Glomerular endothelial cell (primary cell): Measurements from ENCODE around the gene LRP4. TPM values are rescaled to one million over a fixed set of nuclear protein-coding genes. Genes with fewer than 3 reads are reported as not detected.
"Not testable (repeated sequence)": the region's sequence is repeated elsewhere in the genome, so short reads cannot be mapped to it uniquely, and the experiment has no call there.

Experiments
- DNase-seq: peaks from one replicate; pipeline ENCODE4 v3.0.0-alpha.2; 2011; ENCODE audit warnings: low read depth, low spot score; ENCODE audit errors: extremely low read depth
- total RNA-seq: library from RNA; depleted of rRNA; stranded (reverse); fragments of >200 nt; gene quantifications from 2 replicates; pipeline ENCODE4 v1.2.3, GENCODE V29; 2015

The LRP4 gene
- total RNA-seq, result 6.2 and 7.5 TPM in 2 replicates

- no peak for DNase-seq
Observed at GRCh38 chr11:46918083-46918787, at the start of gene LRP4. Gene LRP4, minus strand, starts transcription at chr11:46918550. Its CDS starts 171 bp downstream, at chr11:46918379.

GRCh38 chr11:46967962-46968361 lies 49.6 kb upstream of the LRP4 start:
- DNase-seq, result no peak

- no peak for DNase-seq
Observed at GRCh38 chr11:46966773-46967172, 48.4 kb upstream of the LRP4 start.

GRCh38 chr11:46963844-46964243 lies 45.5 kb upstream of the LRP4 start:
- DNase-seq, result no peak

GRCh38 chr11:46961886-46962285 lies 43.5 kb upstream of the LRP4 start:
- not testable (repeated sequence) for DNase-seq

GRCh38 chr11:46961041-46961440 lies 42.7 kb upstream of the LRP4 start:
- no peak for DNase-seq

GRCh38 chr11:46958777-46959176 lies 40.4 kb upstream of the LRP4 start:
- DNase-seq, result no peak

GRCh38 chr11:46953093-46953492 lies 34.7 kb upstream of the LRP4 start:
- DNase-seq, result no peak

GRCh38 chr11:46952553-46952952 lies 34.2 kb upstream of the LRP4 start:
- DNase-seq, result no peak

- no peak for DNase-seq
Observed at GRCh38 chr11:46951864-46952263, 33.5 kb upstream of the LRP4 start.

- DNase-seq, result no peak
Observed at GRCh38 chr11:46949297-46949696, 30.9 kb upstream of the LRP4 start.

GRCh38 chr11:46948378-46949131 lies 30.2 kb upstream of the LRP4 start:
- DNase-seq, result no peak

- no peak for DNase-seq
Observed at GRCh38 chr11:46947399-46948077, 29.2 kb upstream of the LRP4 start.

- no peak for DNase-seq
Observed at GRCh38 chr11:46944356-46945075, 26.2 kb upstream of the LRP4 start.

GRCh38 chr11:46942172-46942571 lies 23.8 kb upstream of the LRP4 start:
- no peak for DNase-seq

GRCh38 chr11:46936138-46937110 lies 18.1 kb upstream of the LRP4 start, which contains the start of gene CSTPP1:
Gene CSTPP1, plus strand, starts transcription at chr11:46936761. Its CDS starts 45 bp downstream, at chr11:46936806.
- DNase-seq, result no peak

GRCh38 chr11:46930089-46930488 lies 11.7 kb upstream of the LRP4 start:
- DNase-seq, result no peak

GRCh38 chr11:46928701-46929100 lies 10.4 kb upstream of the LRP4 start:
- not testable (repeated sequence) for DNase-seq

- DNase-seq, result not testable (repeated sequence)
Observed at GRCh38 chr11:46927928-46928327, 9.6 kb upstream of the LRP4 start.

- DNase-seq, result no peak
Observed at GRCh38 chr11:46920755-46921154, 2.4 kb upstream of the LRP4 start.
